Esophagus (tissue), 2 donors: Measurements from ENCODE around the gene C17orf50. TPM values are rescaled to one million over a fixed set of nuclear protein-coding genes. Genes with fewer than 3 reads are reported as not detected.

Experiments
- H3K27ac ChIP-seq, 2 donors: one replicate each; pipeline ENCODE4 v1.5.1; 2013; ENCODE audit warnings: low read depth in 2 of 2, mild to moderate bottlenecking in 2 of 2, inconsistent platforms in 1 of 2, low read length in 1 of 2, moderate library complexity in 1 of 2
- H3K27me3 ChIP-seq, 2 donors: one replicate each; pipeline ENCODE4 v1.6.1; 2013; ENCODE audit warnings: low read length in 2 of 2, control low read depth in 1 of 2, mild to moderate bottlenecking in 1 of 2; ENCODE audit not compliant: insufficient read depth in 2 of 2, control insufficient read depth in 1 of 2
- H3K36me3 ChIP-seq, 2 donors: one replicate each; pipeline ENCODE4 v1.6.1; 2013; ENCODE audit warnings: low read length in 1 of 2; ENCODE audit not compliant: control insufficient read depth in 2 of 2, insufficient read depth in 2 of 2
- H3K4me1 ChIP-seq, 2 donors: one replicate each; pipeline ENCODE4 v1.6.1; 2013; ENCODE audit warnings: low read length in 1 of 2; ENCODE audit not compliant: control insufficient read depth in 2 of 2, insufficient read depth in 2 of 2
- H3K4me3 ChIP-seq, 2 donors: one replicate each; pipeline ENCODE4 v1.5.1; 2013; ENCODE audit warnings: low read length in 2 of 2, mild to moderate bottlenecking in 2 of 2, low read depth in 1 of 2, moderate library complexity in 1 of 2
- H3K9me3 ChIP-seq, 2 donors: one replicate each; pipeline ENCODE4 v1.6.1; 2013; ENCODE audit warnings: mild to moderate bottlenecking in 2 of 2, low read depth in 1 of 2, low read length in 1 of 2, moderate library complexity in 1 of 2; ENCODE audit not compliant: control insufficient read depth in 2 of 2, insufficient read depth in 1 of 2
- WGBS, 2 donors: extraction: QIAGEN DNeasy Blood & Tissue Kit; methylation state at CpG; one replicate each; pipeline ENCODE4 v1.1.7; 2013; 5-methylcytosine and 5-hydroxymethylcytosine counted together
- polyA plus RNA-seq, 2 donors: library from polyadenylated mRNA; stranded (reverse); fragments of 200-250 nt; gene quantifications; one replicate each; pipeline ENCODE4 v1.2.3, GENCODE V29; 2013
- donor health status: healthy with polysubstance abuse.
- donor health status: Bipolar disorder and iron deficiency.

Gene C17orf50
- polyA plus RNA-seq, 2 donors: 0.14 TPM; not detected in 1

DNA sequence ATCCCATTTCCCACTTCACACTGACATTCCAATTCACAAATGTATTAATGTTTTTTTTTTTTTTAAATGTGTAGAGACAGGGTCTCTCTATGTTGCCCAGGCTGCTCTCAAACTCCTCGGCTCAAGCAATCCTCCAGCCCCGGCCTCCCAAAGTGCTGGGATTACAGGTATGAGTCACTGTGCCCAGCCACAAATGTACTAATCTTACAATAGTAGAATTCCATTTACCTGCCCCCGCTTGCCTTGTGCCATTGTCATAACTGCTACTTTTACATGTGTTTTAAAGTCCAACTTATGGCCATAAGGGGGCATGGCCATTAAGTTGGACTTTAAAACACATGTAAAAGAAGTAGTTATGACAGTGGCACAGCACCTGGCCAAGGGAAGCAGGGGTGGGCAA, 30.2 kb downstream of the C17orf50 start:
- no peak overlapping the region for H3K27ac ChIP-seq
- WGBS, 2 donors: 64 to 77% methylated on average over 3 of the region's 3 CpGs
- no peak overlapping the region for H3K4me3 ChIP-seq
- H3K9me3 ChIP-seq: no peaks in the 10 kb centered on the region
- peaks cover 3 to 11% of the 10 kb centered on the region in 2 donors for H3K4me1 ChIP-seq
- H3K27me3 ChIP-seq: no peaks in the 10 kb centered on the region
- H3K36me3 ChIP-seq: no peaks in the 10 kb centered on the region

DNA sequence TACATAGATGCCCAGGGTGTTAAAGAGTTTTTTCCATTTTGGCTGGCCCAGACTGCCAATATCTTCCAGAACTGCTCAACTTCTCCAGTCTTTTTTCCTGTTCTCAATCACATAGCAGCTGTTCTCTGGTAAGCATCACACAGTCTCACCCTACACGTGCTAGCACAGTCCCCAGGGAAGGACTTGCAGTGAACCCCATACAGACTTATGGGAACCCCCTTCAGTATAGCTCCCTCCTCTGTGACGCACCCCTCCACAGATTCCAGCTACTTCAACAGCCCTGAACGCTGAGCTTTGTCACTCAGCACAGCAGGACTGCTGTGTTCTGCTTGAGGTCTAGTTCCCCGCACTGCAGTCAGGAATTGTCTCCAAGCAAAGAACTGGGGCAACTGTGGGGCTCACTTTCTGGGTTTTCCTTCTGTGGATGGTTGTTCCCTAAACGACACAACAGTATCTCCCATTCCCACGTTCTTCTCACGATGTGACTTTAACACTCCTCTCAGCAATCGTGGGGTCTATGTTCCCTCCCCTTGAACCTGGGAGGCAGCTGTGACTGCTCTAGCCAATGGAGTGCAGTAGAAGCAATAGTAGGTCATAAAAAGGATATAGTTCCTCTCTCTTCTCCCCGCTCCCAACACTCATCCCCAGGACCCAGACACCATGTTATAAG, 31.1 kb downstream of the C17orf50 start:
- WGBS, 2 donors: 68 to 76% methylated on average over 9 of the region's 9 CpGs
- Histone ChIP-seq H3K27me3 (no peaks in the 10 kb centered on the region), H3K36me3 (no peaks in the 10 kb centered on the region), H3K4me1 (peaks cover 3 to 11% of the 10 kb centered on the region in 2 donors), H3K9me3 (no peaks in the 10 kb centered on the region), H3K27ac (peak overlapping the region; percentile 28 to 57), H3K4me3 (no peak overlapping the region)

DNA sequence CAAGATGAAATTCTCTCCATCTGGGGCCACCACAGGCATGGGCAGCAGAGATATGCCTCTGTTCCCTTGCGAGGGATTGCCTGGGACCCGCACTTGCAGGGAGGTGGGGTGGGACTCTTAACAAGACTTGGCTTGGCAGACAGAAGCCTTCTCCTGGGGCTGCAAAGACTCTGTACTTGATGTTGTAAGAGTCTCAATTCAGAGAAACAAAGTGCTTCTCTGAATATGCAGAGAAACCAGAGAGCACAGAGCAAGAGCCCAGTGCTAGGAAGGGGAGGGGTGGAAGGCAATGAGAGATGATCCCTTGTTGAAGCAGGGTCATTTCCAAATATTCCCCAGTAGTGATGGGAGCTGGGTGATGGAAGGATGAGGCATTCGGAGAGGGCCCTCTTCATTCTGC, 32.6 kb downstream of the C17orf50 start:
- no peaks in the 10 kb centered on the region for H3K9me3 ChIP-seq
- peak overlapping the region in 1 of 2 donors; percentile 33 for H3K27ac ChIP-seq
- H3K27me3 ChIP-seq: no peaks in the 10 kb centered on the region
- WGBS, 2 donors: 62 to 70% methylated on average over 3 of the region's 3 CpGs
- H3K36me3 ChIP-seq: no peaks in the 10 kb centered on the region
- H3K4me3 ChIP-seq: peak overlapping the region in 1 of 2 donors; percentile 13
- peaks cover 3 to 11% of the 10 kb centered on the region in 2 donors for H3K4me1 ChIP-seq

DNA sequence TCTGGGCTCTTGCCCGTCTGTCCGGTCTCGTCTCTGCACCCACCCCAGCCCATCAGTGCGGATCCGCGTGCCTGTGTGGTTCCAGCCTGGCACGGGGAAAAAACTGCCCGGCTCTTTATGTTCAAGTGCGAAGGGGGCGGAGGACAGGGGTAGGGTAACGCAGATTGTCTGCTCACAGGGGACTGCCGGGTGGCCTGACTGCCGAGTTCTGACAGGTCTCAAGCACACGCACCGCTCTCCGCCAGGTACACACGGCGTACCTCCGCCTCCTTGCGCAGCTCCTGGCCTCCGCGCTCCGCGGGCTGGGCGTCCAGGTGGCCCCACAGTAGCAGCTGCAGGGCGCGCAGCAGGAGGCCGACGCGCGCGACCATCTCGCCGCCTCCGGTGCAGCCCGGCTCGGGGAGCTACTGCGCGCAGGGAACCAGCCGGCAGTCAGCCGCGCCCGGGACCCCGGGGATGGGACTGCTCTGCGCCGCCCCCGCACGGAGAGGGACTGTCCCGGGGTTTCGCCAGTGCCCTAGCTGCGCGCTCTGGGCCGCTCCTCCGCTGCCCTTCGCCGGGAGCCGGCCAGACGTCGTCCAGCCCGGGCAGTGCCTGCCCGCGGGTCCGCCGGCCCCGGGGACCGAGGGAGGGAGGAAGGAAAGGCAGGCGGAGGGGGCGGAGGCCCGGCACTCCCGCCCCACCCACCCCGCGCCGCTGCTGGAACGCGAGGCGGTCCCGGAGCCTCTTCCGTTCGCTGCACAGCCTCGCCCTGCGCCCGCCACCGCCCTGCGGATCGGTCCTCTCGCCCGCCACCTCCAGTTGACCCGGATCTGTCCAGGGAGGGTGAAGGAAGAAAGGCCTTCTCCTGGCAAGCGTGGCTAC, 34.6 kb downstream of the C17orf50 start, which contains the start of gene MMP28:
MMP28 (minus strand) TSS at position 635 of the 864 bp plus-strand sequence; CDS start at position 371, 264 bp downstream.
- Histone ChIP-seq H3K9me3 (no peaks in the 10 kb centered on the region), H3K4me1 (peaks cover 3 to 11% of the 10 kb centered on the region in 2 donors), H3K27me3 (no peaks in the 10 kb centered on the region), H3K36me3 (no peaks in the 10 kb centered on the region), H3K27ac (peak within 1 kb of the TSS; percentile 57 to 76), H3K4me3 (peak within 1 kb of the TSS; percentile 64 to 65)
- 1% methylated on average over 72 to 89 of the region's 89 CpGs for WGBS, 2 donors

DNA sequence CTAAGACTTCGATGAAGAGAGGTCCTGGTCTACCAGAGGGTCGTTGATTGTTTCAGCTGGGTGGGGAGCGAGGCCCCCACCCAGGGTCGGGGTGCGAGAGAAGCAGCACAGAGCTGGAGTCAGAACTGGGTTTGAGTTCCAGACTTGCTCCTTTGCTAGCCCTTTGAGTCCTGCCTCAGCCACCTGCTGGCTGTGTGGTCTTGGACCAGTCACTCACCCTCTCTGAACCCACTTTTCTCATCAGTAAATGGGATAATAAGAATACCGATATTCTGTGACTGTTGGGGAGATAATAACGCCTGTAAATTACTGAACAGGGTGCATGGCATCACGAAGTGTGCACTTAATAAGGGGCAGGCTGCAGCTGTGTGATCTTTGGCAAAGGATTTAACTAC, 35.2 kb downstream of the C17orf50 start:
- no peaks in the 10 kb centered on the region for H3K9me3 ChIP-seq
- WGBS, 2 donors: 31 to 34% methylated on average over 8 of the region's 8 CpGs
- H3K27me3 ChIP-seq: no peaks in the 10 kb centered on the region
- peak overlapping the region; percentile 57 to 62 for H3K27ac ChIP-seq
- H3K36me3 ChIP-seq: no peaks in the 10 kb centered on the region
- peak overlapping the region; percentile 64 to 65 for H3K4me3 ChIP-seq
- H3K4me1 ChIP-seq: peaks cover 3 to 11% of the 10 kb centered on the region in 2 donors

DNA sequence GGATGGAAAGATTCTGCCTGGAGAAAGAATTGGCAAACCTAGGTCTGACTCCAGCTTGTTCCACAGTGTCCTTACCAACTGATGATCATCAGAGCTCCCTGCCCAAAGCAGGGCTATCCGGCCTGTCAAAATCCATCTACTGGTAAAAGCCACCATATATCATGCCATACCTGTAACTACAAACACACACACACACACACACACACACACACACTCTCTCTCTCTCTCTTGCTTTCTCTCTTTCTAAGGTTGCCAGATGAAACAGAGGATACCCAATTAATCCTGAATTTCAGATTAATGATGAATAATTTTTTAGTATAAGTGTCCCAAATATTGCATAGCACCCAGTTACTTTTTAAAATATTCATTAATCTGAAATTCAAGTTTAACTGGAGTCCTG, 36.3 kb downstream of the C17orf50 start:
- Histone ChIP-seq H3K36me3 (no peaks in the 10 kb centered on the region), H3K4me1 (peaks cover 3 to 12% of the 10 kb centered on the region in 2 donors), H3K9me3 (no peaks in the 10 kb centered on the region), H3K4me3 (no peak overlapping the region), H3K27ac (no peak overlapping the region), H3K27me3 (no peaks in the 10 kb centered on the region)
- WGBS, 2 donors: 81 to 100% methylated on average over 1 of the region's 1 CpG

DNA sequence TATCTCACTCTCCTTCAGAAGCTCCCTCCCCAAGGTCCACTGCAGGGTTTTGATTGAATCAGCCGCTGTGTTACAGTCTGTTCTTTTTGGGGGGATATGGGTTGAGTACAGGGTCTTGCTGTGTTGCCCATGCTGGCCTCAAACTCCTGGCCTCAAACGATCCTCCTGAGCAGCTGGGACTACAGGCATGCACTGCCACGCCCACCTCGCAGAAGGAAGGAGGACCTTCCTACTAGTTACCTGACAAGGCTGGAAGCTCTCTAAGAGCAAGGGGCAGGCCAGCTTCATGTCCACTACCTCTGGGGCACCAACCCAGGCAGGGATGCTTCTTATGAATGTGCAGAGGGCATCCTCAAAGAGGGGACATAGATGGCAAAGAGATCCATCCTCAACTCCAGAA, 36.7 kb downstream of the C17orf50 start:
- 56 to 62% methylated on average over 4 of the region's 4 CpGs for WGBS, 2 donors
- Histone ChIP-seq H3K9me3 (no peaks in the 10 kb centered on the region), H3K27me3 (no peaks in the 10 kb centered on the region), H3K27ac (no peak overlapping the region), H3K4me3 (no peak overlapping the region), H3K36me3 (no peaks in the 10 kb centered on the region), H3K4me1 (peaks cover 3 to 11% of the 10 kb centered on the region in 2 donors)

DNA sequence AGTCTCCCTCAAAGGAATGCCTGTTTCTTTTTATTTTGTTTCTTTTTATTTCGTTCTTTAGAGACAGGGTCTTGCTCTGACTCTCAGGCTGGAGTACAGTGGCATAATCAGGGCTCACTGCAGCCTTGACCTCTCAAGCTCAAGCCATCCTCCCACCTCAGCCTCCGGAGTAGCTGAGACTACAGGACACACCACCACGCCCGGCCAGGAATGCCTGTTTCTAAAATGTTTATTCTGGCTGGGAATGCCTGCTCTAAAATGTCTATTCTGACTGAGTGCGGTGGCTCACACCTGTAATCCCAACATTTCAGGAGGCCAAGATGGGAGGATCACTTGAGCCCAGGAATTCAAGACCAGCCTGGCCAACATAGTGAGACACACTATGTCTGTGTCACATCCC, 37.2 kb downstream of the C17orf50 start:
- 75 to 87% methylated on average over 5 of the region's 5 CpGs for WGBS, 2 donors
- no peak overlapping the region for H3K27ac ChIP-seq
- H3K27me3 ChIP-seq: no peaks in the 10 kb centered on the region
- no peaks in the 10 kb centered on the region for H3K9me3 ChIP-seq
- H3K4me1 ChIP-seq: peaks cover 3 to 11% of the 10 kb centered on the region in 2 donors
- H3K36me3 ChIP-seq: no peaks in the 10 kb centered on the region
- no peak overlapping the region for H3K4me3 ChIP-seq

DNA sequence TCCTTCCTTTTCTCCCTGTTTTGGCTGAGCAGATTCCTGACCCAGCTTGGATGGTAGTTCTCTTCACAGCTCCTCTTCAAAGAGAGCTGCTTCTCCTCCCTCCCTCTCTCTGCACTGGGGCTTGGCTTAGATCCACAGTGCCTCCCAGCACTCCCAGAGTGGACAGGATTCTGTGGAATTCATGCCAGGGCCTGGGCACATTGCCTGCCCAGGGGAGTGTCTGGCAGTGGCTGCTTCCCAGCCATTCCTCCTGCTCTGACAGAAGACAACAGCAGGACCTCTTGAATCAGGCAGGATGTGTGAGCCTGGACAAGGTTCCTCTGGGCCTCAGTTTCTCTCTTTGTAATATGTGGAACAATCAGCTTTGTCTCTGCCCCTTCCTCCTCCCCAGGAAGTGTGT, 39.3 kb downstream of the C17orf50 start:
- peaks cover 0 to 8% of the 10 kb centered on the region in 2 donors for H3K4me1 ChIP-seq
- peak overlapping the region; percentile 45 to 74 for H3K27ac ChIP-seq
- no peaks in the 10 kb centered on the region for H3K27me3 ChIP-seq
- no peak overlapping the region for H3K4me3 ChIP-seq
- no peaks in the 10 kb centered on the region for H3K9me3 ChIP-seq
- H3K36me3 ChIP-seq: no peaks in the 10 kb centered on the region
